ENCODE measurements around the gene MLLT6.

- no peak for TF ChIP-seq CTCF (IDR thresholded peaks at IDR 0.05 in 4 of 5, conservative IDR thresholded peaks at IDR 0.05 in 1 of 5)
- TF ChIP-seq POLR2A (IDR thresholded peaks at IDR 0.05) = no peak
Measured at GRCh38 chr17:38716368-38717005, 11.4 kb downstream of the MLLT6 start.

Measured in gastrocnemius medialis (tissue), 4 donors.